ENCODE measurements around the gene KRTAP5-6.

The KRTAP5-6 gene

DNA sequence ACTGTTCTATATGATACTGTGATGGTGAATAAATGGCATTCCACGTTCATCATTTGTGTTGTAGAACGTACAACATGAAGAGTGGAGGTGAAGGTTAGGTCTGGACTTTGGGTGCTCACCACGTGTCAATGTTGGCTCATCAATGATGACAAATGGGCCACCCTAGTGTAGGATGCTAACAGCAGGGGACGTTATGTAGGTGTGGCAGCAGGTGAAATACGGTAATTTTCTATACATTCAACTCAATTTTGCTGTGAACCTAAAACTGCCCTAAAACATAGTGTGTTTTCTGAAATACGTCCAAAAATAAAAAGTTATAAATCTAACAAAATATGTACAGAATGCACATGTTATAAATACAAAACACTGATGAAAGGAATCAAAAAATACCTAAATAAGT lies 6.2 kb downstream of the KRTAP5-6 start:
- no peak for DNase-seq

DNA sequence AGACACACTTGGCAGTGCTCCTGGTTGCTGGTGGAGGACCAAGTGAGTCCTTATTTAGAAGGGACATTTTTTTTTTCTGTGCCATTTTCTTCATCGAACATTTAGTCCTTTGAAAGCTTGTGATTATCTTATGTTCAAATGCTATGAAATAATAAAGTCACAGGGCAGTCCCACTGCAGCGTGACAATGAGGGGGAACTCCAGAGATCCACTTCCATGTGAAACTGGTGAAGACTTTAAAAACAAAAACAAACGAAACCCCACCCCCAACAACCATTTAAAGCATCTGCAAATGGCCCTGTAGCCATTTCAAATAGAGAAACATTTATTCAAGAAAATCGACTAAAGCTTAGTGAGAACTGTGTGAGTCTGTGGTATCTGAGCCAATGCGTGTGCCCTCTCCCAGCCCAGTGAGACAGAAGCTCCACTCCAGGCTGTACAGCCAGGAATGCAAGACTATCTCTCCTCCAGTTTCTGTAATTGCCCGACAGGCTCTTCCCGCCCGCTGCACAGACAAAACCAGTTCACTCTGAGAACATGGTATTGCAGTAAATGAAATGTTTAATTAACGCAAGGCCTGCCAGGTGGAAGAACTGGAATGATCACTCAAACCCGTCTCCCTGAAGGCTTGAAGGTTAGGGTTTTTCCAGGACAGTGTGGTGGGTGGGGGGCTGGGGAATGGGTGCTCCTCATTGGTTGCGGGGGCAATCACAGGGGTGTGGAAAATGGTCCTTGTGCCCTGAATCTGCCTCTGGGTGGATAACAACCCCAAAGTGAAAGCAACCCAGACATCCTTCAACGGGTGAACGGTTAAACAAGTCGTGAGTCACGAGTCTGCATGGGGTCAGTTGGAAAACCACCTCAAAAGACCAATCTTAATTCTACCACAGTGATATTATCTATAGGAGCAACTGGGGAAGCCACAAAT lies 8.4 kb downstream of the KRTAP5-6 start:
- DNase-seq, result peak in 1 of 2 donors; percentile 34

DNA sequence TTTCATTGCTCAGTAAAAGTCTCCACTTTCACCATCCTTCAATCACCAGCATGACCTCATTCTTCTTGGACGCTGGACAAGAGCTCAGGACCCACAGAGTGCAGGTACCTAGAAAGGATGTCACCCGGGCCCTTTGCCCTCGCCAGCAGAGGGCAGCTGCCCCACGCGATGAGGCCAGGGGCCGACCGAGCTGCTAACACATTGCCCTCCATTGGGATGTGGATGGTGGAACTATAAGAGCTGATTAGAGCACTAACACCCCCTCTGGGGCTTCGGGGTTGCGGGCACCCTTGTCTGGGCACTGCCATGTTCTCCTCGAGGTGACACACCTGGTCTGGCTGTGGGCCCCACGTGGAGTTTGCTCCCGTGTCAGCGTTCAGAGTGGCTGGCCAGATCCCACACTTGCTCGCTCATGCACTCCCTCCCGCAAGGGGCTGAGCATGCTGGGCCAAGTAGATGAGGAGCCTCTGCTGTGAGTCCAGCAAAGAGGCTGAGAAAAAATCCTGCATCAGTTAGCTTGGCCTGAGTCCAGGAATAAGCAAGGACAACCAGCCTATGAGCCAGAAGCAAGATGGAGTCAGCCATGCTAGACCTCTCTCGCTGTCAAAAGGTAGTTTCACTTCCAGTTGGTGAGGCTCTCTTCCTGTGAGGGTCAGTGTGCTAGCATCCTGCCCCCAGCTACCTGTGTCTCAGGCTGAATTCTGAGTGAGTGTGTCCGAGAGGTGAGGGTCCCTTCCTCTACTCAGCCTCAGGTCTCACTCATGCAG lies 9.8 kb downstream of the KRTAP5-6 start:
- DNase-seq, result peak; percentile 9 to 36

DNA sequence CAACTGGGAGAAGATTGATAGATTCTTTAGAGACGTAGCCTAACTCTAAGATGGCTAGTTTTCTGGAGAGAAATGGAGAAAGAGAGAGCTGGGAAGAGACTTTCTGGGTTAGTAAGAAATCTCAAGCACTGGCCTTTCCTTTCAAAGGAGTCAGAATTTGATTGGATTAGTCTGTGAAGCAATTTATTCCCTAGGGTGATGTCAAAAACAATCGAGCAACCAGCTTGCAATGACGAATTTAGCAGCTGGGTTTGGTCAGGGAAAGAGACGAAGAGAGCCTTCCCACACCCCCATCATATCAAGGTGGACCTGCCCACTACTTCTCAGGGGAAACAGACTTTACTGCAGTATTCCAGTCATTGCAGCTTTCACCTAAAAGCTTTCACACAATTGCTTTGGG lies 10.8 kb downstream of the KRTAP5-6 start:
- no peak for DNase-seq

DNA sequence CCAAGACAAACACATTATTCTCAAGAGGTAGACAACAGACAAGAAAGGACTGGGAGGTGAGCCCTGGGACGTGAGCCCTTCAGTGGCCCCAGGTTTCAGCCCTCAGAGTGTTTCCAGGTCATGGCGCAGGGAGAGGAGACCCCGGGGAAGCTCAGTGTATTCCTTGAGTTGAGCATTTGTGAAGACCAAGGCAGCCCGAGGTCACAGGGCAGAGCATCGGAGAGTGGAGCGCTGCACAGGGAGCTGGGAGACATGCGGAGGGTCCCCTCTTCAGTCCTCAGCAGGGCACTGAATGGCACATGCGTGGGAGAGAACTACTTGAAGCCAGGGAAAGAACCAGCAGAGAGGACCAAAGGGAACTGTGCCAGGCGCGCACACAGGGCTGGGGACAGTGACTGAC lies 11.7 kb downstream of the KRTAP5-6 start:
- DNase-seq, result no peak

DNA sequence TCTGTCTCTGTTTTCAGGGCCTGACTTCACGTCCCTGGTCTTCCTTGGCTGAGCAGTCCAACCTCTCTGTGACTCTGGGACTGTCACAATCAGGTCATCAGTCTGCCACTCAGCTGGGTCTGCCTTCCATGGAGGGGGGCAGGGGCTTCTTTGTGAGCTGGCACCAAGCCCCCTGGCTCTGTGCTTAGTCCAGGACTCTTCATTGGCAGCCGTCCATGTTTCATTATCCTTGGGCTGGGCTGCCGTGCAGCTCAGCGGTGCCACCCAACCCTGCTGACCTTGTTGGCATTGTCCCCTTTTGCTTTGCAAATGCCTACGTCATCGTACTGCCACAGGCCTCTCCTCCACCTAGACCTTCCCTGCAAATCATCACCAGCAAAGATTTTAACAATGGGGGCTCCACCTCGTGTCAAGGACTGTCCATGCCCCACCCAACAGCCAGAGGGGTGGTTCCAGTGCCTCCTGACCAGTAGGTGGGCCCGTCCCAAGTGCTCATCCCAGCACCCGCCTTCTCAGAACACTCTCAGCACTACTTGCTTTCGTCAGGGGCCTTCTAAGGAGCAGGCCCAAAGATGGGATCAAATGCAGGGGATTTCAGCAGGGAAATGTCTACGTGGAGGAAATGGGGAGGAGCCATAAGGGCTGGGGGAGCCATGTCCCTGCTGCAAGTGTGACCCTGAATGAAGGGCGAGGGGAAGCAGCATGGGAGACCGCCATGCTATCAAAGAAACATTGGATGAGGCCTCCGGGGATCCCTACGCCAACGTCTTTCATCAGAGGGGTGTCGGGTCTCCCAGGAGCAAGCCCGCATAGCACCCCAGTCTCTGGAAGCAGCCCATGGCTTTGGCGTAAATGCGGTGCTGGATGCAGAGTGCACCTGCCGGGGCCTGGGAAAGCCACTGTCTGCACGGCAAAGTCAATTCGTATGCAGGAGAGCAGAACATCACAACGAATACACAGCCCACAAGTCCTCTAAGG lies 18.2 kb downstream of the KRTAP5-6 start:
- no peak for DNase-seq

DNA sequence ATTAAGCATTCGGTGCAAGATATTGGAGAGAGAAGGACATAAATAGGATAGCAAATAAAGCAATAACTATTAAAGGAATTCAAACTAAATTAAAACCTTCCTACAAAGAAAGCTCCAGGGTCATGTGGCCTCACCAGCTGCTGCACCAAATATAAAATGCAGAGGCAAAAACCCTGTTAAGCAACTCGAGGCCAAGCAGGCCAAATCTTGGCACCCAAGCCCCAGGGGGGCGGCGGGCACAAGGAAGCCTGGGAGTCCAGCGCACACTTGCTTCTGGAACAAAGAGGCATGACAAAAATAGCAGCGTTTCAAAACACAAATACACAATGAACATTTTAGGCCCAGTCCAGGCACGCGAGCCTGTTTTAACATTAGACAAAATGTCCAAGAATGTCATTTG lies 20.8 kb downstream of the KRTAP5-6 start:
- no peak for DNase-seq

DNA sequence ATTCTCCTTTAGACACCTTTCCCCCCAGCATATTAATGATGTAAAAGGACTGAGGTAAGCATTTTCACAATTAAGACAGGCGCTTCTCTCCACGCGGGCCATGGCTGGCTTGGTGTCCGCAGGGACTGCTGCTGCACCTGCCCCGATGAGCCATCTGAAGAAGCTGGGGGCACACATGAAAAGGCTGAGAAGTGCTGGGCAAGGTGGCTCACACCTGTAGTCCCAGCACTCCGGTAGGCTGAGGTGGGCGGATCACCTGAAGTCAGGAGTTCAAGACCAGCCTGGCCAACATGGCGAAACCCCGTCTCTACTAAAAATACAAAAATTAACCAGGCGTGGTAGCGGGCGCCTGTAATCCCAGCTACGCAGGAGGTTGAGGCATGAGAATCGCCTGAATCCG lies 21.3 kb downstream of the KRTAP5-6 start:
- DNase-seq, result no peak

DNA sequence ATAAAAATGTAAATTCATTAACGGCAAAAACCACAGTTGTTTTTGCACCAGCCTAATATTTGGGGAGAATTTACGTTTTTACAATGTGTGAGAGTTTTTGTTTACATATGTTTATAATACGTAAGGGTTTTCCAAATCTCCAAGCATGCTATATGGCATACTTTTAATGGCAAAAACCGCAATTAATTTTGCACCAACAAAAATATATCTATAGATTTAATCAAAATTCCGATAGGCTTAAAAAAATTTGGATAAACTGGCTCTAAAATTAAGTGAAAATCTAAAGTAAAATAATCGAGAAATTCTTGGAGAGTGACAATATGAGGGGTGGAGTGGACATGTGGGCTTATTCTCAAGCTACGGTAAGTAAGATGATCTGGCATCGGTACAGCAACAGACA lies 22.8 kb downstream of the KRTAP5-6 start:
- DNase-seq, result no peak

DNA sequence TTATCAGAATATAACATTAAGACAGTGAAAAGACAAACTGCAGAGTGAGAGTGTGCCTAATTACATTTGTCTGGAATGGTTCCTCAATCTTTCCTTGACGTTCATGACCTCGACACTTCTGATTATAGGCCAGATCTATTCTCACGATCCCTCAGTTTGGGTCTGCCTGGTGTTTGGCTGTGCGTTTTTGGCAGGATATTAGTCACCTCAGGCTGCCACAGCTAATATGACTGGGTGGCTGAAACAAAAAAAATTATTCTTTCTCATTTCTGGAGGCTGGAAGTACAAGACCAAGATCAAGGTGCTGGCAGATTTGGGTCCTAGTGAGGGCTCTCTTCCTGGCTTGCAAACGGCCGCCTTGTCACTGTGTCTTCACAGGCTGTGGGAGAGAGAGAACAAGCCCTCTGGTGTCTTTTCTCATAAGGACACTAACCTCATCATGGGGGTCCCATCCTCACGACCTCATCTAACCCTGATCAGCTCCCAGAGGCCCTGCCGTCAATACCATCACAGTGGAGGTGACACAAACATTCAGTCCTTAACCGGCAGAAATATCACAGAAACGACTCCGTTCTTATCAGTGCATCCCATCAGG lies 30.2 kb downstream of the KRTAP5-6 start:
- no peak for DNase-seq

DNA sequence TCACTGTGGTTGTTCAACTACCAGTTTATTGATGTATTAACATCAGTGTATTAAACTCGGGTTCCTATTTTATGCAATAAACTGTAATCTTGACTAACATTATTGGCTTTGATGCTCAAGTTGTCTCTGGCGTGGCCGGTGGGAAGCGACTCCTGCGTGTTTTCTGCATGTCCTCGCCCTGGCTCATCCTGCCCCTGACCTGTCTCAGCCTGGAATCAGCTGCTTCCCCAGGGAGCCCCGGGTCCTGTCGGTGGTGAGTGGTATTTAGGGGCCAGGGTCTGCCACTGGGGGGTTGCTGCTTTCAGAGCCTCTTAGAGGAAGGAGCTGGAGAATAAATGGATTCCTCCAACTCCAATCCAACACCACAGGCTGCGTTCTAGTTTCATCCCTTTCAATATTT lies 30.9 kb downstream of the KRTAP5-6 start:
- DNase-seq, result no peak

DNA sequence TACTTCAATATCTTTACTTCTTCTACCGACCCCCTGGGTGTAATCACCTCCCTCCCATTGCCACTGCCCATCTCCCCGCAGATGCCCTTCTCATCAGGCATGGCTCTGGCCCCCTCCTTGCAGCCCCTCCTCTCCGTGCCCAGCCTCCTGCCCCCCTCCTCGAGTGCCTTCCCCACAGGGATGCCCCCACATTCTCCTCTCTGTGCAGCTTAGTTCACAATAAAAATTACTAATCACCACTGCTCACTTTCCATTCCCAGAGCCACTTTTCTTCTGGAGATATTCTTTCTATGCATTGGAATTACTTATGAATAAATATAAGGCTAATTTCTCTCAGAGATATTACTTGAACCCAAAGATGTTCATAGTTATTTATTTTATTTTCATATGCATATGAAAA lies 31.3 kb downstream of the KRTAP5-6 start:
- no peak for DNase-seq

DNA sequence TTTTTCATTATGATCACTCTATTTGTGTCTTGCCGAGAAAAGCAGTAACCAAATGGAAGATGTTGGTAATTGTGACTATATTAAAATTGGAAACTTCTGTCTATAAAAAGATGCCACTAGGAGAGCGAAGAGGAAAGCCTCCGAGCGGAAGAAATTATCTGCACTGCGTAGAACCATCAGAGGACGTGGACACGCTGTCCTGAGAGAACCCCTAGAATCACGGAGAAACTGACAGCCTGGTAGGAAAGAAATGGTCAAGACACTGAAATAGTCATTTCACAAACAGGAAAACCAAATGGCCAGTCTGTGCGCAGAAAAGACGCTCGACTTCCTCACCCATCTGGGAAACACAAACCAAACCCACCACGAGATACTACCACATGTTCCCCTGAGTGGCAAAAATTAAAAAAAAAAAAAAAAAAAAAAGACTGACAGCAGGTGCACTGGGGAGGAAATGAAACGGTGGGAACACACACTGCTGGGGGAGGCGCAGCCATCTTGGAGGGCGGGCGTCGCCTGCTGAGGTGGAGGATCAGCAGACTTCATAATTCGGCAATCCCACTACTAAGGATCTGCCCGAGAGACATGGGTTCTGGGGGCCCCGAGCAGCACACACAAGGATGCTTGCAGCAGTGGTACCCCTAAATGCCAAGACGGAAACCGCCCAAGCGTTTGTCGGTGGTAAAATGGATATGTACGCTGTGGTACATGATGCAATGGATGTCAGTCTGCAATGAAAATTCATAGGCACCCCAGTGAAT lies 32.1 kb downstream of the KRTAP5-6 start:
- no peak for DNase-seq

DNA sequence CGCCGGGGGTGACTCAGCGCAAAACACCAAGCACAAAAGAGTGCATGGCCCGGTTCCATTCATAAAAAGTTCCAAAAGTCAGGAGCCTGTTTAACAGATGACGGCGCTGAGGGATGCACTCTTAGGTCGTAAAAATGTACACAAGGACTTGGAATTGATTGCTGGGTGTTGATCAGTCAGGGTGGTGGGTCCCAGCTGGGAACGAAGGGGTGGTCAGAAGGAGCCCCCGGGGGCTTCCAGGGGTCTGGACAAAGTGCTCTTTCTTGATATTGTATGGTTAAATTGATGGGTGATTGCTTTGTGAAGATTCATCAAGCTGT lies 32.7 kb downstream of the KRTAP5-6 start:
- no peak for DNase-seq

DNA sequence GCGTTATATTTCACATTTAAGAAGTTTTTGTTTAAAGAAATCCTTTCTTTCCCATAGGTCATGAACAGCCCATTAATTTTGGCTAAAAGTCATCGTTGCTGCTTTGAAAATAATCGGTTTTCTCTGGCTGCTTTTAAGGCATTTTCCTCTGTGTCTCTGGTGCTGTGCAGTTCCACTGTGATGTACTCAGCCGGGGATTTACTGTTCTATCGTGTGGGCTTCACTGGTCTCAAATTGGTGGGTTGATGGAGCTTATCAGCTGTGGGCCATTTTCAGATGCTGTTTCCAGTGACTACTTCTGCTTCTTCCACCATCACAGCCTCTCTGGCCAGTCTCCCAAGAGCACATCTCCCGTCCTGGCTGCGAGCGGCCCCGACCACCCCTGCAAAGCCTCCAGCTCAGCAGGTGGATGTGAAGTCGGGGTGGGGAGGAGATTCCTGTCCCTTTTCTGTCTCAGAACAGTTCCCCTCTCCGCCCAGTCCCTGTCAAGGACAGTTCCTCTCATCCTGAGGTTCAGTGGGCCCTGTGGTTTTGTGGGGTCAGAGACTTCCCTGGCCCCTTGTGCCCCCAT lies 33.1 kb downstream of the KRTAP5-6 start:
- no peak for DNase-seq

DNA sequence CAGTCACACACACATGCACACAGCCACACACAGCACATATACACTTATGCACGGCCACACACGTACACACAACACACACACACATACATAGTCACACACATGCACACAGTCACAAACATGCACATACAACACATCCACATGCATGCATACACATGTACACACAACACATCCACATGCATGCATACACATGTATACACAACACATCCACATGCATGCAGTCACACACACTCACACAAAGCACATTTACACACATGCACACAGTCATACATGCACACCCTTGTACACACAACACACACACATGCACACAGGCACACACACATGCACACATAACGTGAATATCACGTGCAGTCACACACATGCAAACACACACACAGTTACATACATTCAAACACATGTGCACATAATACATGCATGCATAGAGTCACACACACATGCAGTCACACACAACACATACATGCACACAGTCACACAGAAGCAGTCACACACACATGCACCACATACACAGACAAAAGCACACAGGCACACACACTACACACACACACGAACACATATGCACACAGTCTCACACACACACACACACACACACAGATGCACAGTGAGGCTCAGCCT lies 34.6 kb downstream of the KRTAP5-6 start:
- no peak for DNase-seq

DNA sequence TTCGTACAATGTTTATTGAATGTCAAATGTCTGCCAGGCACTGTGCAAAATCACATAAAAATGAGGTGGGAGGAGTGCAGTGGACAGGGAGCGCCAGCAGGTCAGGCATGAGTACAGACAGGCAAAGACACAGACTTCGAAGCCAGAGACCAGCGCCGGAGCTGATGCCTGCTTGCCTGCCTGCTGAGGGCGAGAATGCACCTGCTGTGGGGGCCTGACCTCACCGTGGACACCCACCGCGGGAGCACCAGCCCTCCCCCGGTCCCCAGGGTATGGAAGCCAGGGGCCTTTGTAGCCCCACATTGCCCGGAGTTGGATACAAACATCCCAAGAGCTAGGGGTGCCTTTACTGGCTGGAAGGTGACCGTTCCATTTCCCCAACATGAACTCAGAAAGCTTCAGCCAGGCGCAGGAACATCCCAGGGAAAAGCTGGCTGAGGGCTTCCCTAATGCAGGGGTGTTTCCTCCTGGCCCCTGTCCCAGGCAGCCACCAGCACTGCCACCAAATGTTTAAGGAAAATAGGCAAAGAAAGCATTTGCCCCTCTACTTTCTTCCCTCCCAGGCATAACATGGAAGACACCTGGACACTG lies 35.5 kb downstream of the KRTAP5-6 start:
- DNase-seq, result no peak

DNA sequence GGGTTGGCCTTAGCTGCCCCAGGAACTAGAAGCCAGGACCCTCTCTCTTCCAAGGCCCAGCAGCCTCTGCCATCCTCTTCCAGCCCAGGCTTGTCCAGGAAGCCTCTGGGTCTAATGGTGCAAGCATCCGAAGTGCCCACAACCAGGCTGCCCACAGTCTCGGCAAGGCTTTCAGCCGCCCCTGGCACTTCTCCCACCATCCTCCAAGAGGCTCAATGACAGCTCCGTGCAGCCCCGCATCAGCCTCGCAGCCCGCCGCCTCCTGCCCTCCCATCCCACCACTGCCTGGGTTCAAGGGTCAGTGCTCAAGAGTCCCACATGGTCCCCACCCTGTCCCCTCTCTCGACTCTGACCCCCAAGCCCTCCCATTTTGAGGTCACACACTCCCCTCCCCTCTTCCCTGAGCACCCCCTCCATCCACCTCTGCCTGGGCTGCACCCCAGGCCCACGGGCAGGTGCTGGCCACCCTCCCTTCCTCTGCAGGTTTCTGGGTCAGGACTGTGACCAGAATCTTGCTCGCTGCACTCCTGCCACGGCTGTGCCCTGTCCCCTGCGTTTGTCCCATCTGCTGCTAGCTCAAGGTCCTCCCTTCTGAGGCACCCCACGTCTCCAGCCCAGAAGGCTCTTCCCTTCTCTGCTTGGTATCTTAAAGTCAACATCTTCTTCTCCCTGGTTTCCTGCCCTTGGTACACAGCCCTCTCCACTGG lies 36.2 kb downstream of the KRTAP5-6 start:
- no peak for DNase-seq

DNA sequence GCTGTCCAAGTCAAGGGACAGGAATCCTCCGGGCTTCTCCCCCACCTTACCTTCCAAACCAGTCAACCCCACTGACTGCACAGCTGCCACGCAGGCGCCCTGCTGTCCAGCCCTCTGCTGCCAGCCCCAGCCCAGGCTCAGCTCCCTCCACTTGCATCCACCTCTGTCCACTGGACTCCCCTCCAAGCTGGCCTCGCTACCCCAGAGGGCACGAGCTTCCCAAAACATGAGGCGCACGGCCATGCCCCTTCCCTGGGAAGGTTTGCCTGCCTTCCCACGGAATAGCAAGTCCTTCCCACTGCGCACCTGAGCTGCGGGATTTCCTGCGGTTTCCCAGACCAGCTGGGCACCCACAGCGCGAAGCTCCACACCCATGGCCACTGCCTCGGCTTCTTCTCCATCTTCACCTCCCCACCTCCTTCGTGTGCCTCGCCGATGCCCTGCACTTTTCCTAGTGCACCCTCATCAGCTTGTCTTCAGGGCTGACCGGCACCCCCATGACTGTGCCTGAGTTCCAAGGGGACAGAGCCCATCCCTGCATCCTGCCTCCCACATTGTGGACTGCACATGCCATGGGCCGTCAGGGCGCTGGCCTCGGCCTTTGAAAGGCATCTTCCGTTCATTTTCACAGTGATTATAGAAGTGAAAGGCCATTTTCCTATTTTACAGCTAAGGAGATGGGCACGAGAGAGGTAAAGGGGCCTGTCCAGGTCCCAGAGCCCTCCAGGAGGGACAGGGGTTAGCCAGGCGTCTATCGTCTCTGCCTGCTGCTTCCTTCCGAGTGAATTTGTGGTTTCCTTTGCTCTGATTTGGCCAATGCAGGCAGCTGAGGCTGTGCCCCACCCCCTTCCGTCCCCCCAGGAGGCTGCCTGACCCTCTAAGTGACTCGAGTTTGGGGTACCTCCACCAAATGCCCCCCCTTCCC lies 37.0 kb downstream of the KRTAP5-6 start:
- DNase-seq, result no peak

Measured in inflammatory macrophage treated with lipopolysaccharide for 1 hour (primary cell).